Epithelial cell of esophagus (primary cell): ENCODE results near the gene GALNT13.

Experiments
- DNase-seq: peaks from one replicate; pipeline ENCODE4 v3.0.0; 2010; ENCODE audit warnings: low read depth
- H3K4me3 ChIP-seq: 2 replicates; pipeline ENCODE4 v1.5.1; 2011; ENCODE audit warnings: mild to moderate bottlenecking, low read length, control low read depth
- CTCF ChIP-seq: IDR thresholded peaks from 2 replicates; pipeline ENCODE4 v1.5.1; 2011; ENCODE audit warnings: low read depth, mild to moderate bottlenecking, low read length, control low read depth, inconsistent platforms; ENCODE audit not compliant: insufficient read depth; ENCODE audit errors: missing control alignments

Gene GALNT13

GRCh38 chr2:154263206-154263605 lies 391.5 kb downstream of the GALNT13 start:
- DNase-seq = peak; percentile 71
- TF ChIP-seq CTCF = no peak

GRCh38 chr2:154264024-154264423 lies 392.3 kb downstream of the GALNT13 start:
- no peak overlapping the region for H3K4me3 ChIP-seq
- TF ChIP-seq CTCF = no peak
- peak; percentile 96 for DNase-seq

More at GRCh38 chr2:154263206-154263605, 391.5 kb downstream of the GALNT13 start:
- no peak overlapping the region for H3K4me3 ChIP-seq

GRCh38 chr2:154267983-154268382 lies 396.3 kb downstream of the GALNT13 start:
- TF ChIP-seq CTCF = no peak
- no peak overlapping the region for H3K4me3 ChIP-seq
- DNase-seq = no peak

- no peak overlapping the region for H3K4me3 ChIP-seq
- no peak for TF ChIP-seq CTCF
- DNase-seq = no peak
Measured at GRCh38 chr2:154280543-154280942, 408.8 kb downstream of the GALNT13 start.

- no peak for DNase-seq
- no peak for TF ChIP-seq CTCF
- no peak overlapping the region for H3K4me3 ChIP-seq
Measured at GRCh38 chr2:154289870-154290269, 418.1 kb downstream of the GALNT13 start.

- H3K4me3 ChIP-seq = no peak overlapping the region
- TF ChIP-seq CTCF = no peak
- DNase-seq = no peak
Measured at GRCh38 chr2:154291511-154291910, 419.8 kb downstream of the GALNT13 start.

GRCh38 chr2:154291927-154292326 lies 420.2 kb downstream of the GALNT13 start:
- no peak overlapping the region for H3K4me3 ChIP-seq
- no peak for TF ChIP-seq CTCF
- DNase-seq = no peak
